Lung (tissue), 12 donors: ENCODE results near the gene IGFALS. TPM values are rescaled to one million over a fixed set of nuclear protein-coding genes. Genes with fewer than 3 reads are reported as not detected.

Source experiments
- ATAC-seq: fragments of 200-7000 bp; cut with Tn5 transposase; one replicate; pipeline ENCODE4 v1.9.1; 2020; ENCODE audit warnings: moderate number of reproducible peaks; ENCODE audit not compliant: insufficient read depth, low FRiP score
- DNase-seq, 3 donors: peaks; one replicate each; pipeline ENCODE4 v3.0.0-alpha.2; 2013 to 2017
- H3K27ac ChIP-seq, 2 donors: one replicate each; pipeline ENCODE4 v1.5.1; 2013; ENCODE audit warnings: mild to moderate bottlenecking in 2 of 2, moderate library complexity in 2 of 2, control low read depth in 1 of 2, inconsistent platforms in 1 of 2, low read depth in 1 of 2, low read length in 1 of 2
- H3K27me3 ChIP-seq, 3 donors: one replicate each; pipeline ENCODE4 v1.5.1; 2013; ENCODE audit warnings: low read length in 2 of 3; ENCODE audit not compliant: control insufficient read depth in 3 of 3, insufficient read depth in 3 of 3
- H3K36me3 ChIP-seq, 4 donors: one replicate each; pipeline ENCODE4 v1.5.1; 2013; ENCODE audit warnings: low read length in 4 of 4, mild to moderate bottlenecking in 1 of 4, moderate library complexity in 1 of 4; ENCODE audit not compliant: control insufficient read depth in 4 of 4, insufficient read depth in 4 of 4
- H3K4me1 ChIP-seq, 5 donors: one replicate each; pipeline ENCODE4 v1.5.1; 2013; ENCODE audit warnings: low read length in 5 of 5, mild to moderate bottlenecking in 2 of 5, moderate library complexity in 1 of 5; ENCODE audit not compliant: control insufficient read depth in 5 of 5, insufficient read depth in 5 of 5
- H3K4me3 ChIP-seq: one replicate; pipeline ENCODE4 v1.5.1; 2013; ENCODE audit warnings: mild to moderate bottlenecking, control low read depth, moderate library complexity
- H3K9ac ChIP-seq, 2 donors: one replicate each; pipeline ENCODE4 v1.5.1; 2013; ENCODE audit warnings: low read length in 2 of 2, control low read depth in 1 of 2; ENCODE audit not compliant: insufficient read depth in 1 of 2
- H3K9me3 ChIP-seq, 4 donors: one replicate each; pipeline ENCODE4 v1.5.1; 2013; ENCODE audit warnings: low read length in 3 of 4, mild to moderate bottlenecking in 1 of 4, moderate library complexity in 1 of 4; ENCODE audit not compliant: control insufficient read depth in 4 of 4, insufficient read depth in 3 of 4
- CTCF ChIP-seq: IDR thresholded peaks from 2 replicates; pipeline ENCODE4 v1.5.1; 2012; ENCODE audit warnings: mild to moderate bottlenecking; ENCODE audit errors: control extremely low read depth, extremely low read depth
- WGBS, 2 donors: extraction: QIAGEN DNeasy Blood & Tissue Kit; methylation state at CpG; one replicate each; pipeline ENCODE4 v1.1.7; 2013; 5-methylcytosine and 5-hydroxymethylcytosine counted together
- polyA plus RNA-seq, 2 donors: library from polyadenylated mRNA; stranded (reverse); fragments of 200-250 nt; gene quantifications; one replicate each; pipeline ENCODE4 v1.2.1, GENCODE V29; 2013
- total RNA-seq, 2 donors: library from RNA; depleted of rRNA in 1 of 2; stranded (reverse); fragments of >200 nt in 1 of 2; gene quantifications; one replicate each; pipeline ENCODE4 v1.2.1, GENCODE V29; 2014 to 2021
- donor health status: control.
- donor health status: control.
- donor health status: Bipolar disorder and iron deficiency.
- donor health status: healthy.
- donor health status: DM: yes; HTN: yes; CAD: no.

IGFALS gene
- total and polyA plus RNA-seq, 4 donors, result 1.2 to 4.4 (median 1.5) TPM

- ATAC-seq (no peak), DNase-seq (no peak)
- no peak for TF ChIP-seq CTCF
- no peak overlapping the region for H3K27ac ChIP-seq
- peaks cover 0 to 29% (median 6%) of the 10 kb centered on the region in 4 donors for H3K36me3 ChIP-seq
- H3K4me1 ChIP-seq, result peaks cover 0 to 13% (median 0%) of the 10 kb centered on the region in 5 donors
- H3K9ac ChIP-seq, result no peak overlapping the region
- H3K9me3 ChIP-seq, result no peaks in the 10 kb centered on the region
- no peak overlapping the region for H3K4me3 ChIP-seq
- 75 to 84% methylated on average over 27 to 28 of the region's 28 CpGs for WGBS, 2 donors
- H3K27me3 ChIP-seq, result no peaks in the 10 kb centered on the region
Observed at GRCh38 chr16:1809281-1809801, 15.8 kb upstream of the IGFALS start.

- H3K4me3 ChIP-seq, result no peak overlapping the region
- 81% methylated on average over 18 of the region's 18 CpGs for WGBS, 2 donors
Observed at GRCh38 chr16:1808691-1809090, 15.2 kb upstream of the IGFALS start.

GRCh38 chr16:1807626-1808025 is 14.1 kb upstream of the IGFALS start:
- ATAC-seq, result no peak
- WGBS, 2 donors, result 86 to 88% methylated on average over 10 of the region's 10 CpGs

More at GRCh38 chr16:1808691-1809090, 15.2 kb upstream of the IGFALS start:
- Histone ChIP-seq H3K27me3 (no peaks in the 10 kb centered on the region), H3K27ac (no peak overlapping the region), H3K36me3 (peaks cover 0 to 29% (median 6%) of the 10 kb centered on the region in 4 donors), H3K9ac (no peak overlapping the region), H3K4me1 (peaks cover 0 to 13% (median 0%) of the 10 kb centered on the region in 5 donors), H3K9me3 (no peaks in the 10 kb centered on the region)
- no peak for TF ChIP-seq CTCF
- no peak for ATAC-seq
- DNase-seq, result no peak

More at GRCh38 chr16:1807626-1808025, 14.1 kb upstream of the IGFALS start:
- Histone ChIP-seq H3K36me3 (peaks cover 0 to 29% (median 6%) of the 10 kb centered on the region in 4 donors), H3K4me3 (no peak overlapping the region), H3K9ac (no peak overlapping the region), H3K9me3 (no peaks in the 10 kb centered on the region), H3K27me3 (no peaks in the 10 kb centered on the region), H3K4me1 (peaks cover 0 to 4% (median 0%) of the 10 kb centered on the region in 5 donors), H3K27ac (no peak overlapping the region)
- no peak for TF ChIP-seq CTCF
- no peak for DNase-seq
